GM06990 (cell line): Measurements from ENCODE around the gene TMED1.
"Not testable (repeated sequence)": the region's sequence is repeated elsewhere in the genome, so short reads cannot be mapped to it uniquely, and the experiment has no call there.

Source experiments
- DNase-seq: peaks from one replicate; pipeline ENCODE4 v3.0.0-alpha.2; 2011; ENCODE audit not compliant: insufficient read length; ENCODE audit errors: extremely low read depth
- H3K27me3 ChIP-seq: replicated peaks from 2 replicates; pipeline ENCODE4 v1.6.0; 2011; ENCODE audit warnings: low read length; ENCODE audit not compliant: control insufficient read depth, insufficient read depth
- H3K36me3 ChIP-seq: 2 replicates; pipeline ENCODE4 v1.5.1; 2011; ENCODE audit warnings: low read length; ENCODE audit not compliant: control insufficient read depth, insufficient read depth
- H3K4me3 ChIP-seq: replicated peaks from 2 replicates; pipeline ENCODE4 v1.5.1; 2011; ENCODE audit warnings: low read depth, mild to moderate bottlenecking, control low read depth, low read length
- CTCF ChIP-seq: IDR thresholded peaks from 2 replicates; pipeline ENCODE4 v1.5.1; 2011; ENCODE audit warnings: low read length, control low read depth, mild to moderate bottlenecking, inconsistent platforms; ENCODE audit not compliant: insufficient read depth, poor library complexity, severe bottlenecking

TMED1 gene

GRCh38 chr19:10846500-10847202 is 10.6 kb upstream of the TMED1 start:
- no peak overlapping the region for H3K4me3 ChIP-seq
- no peaks in the 10 kb centered on the region for H3K27me3 ChIP-seq
- no peak for DNase-seq
- TF ChIP-seq CTCF: no peak
- H3K36me3 ChIP-seq: no peaks in the 10 kb centered on the region

- H3K4me3 ChIP-seq: no peak overlapping the region
- H3K36me3 ChIP-seq: no peaks in the 10 kb centered on the region
- no peak for TF ChIP-seq CTCF
- no peaks in the 10 kb centered on the region for H3K27me3 ChIP-seq
- DNase-seq: no peak
These were observed 6.8 kb upstream of the TMED1 start for GRCh38 chr19:10842788-10843187.

- H3K4me3 ChIP-seq: no peak overlapping the region
- no peak for TF ChIP-seq CTCF
- H3K27me3 ChIP-seq: no peaks in the 10 kb centered on the region
- H3K36me3 ChIP-seq: peaks cover 4% of the 10 kb centered on the region
- DNase-seq: no peak
These were observed 3.4 kb upstream of the TMED1 start for GRCh38 chr19:10839114-10840050.

GRCh38 chr19:10838377-10838776 is 2.4 kb upstream of the TMED1 start:
- TF ChIP-seq CTCF: no peak
- peaks cover 6% of the 10 kb centered on the region for H3K36me3 ChIP-seq
- DNase-seq: no peak

GRCh38 chr19:10837649-10838048 is 1.6 kb upstream of the TMED1 start:
- H3K4me3 ChIP-seq, DNase-seq, H3K27me3 ChIP-seq: not testable (repeated sequence)
- H3K36me3 ChIP-seq: peaks cover 11% of the 10 kb centered on the region

More at GRCh38 chr19:10838377-10838776, 2.4 kb upstream of the TMED1 start:
- H3K27me3 ChIP-seq: no peaks in the 10 kb centered on the region
- H3K4me3 ChIP-seq: no peak overlapping the region
